Measurements from ENCODE around the gene LMNTD2.

DNA sequence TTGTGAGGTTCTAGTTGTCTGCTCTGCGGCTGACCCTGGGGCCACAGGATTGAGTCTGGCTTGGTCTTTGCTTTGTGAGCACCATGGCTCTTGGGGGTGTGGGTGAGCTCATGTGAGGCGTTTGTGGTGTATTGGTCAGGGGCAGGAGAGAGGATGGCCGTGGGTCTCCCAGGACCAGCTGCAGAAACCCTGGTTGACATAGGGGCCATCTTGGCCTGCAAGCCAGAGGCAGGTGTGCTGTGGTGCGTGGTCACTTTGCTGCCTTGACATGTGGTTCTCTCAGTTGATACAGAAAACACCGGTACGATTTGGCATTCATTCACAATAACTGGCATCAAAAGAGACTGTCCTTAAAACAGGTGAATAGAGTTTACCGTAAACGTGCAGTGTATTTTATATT lies 27.0 kb upstream of the LMNTD2 start:
- TF ChIP-seq EZH2 (IDR thresholded peaks at IDR 0.05; ENCODE audit: insufficient read depth, poor library complexity, severe bottlenecking) (no peak), EZH2phosphoT487 (IDR thresholded peaks at IDR 0.05; ENCODE audit: insufficient read depth, low read depth) (no peak)

Data from GM23248 (cell line).